ENCODE results near the gene POU1F1.

- TF ChIP-seq CTCF (optimal IDR thresholded peaks at IDR 0.05 in 1 of 3, IDR thresholded peaks at IDR 0.05 in 1 of 3, conservative IDR thresholded peaks at IDR 0.05 in 1 of 3; ENCODE audit: extremely low read depth in 1 of 3, insufficient read depth in 2 of 3, low read length in 3 of 3) (no peak), EZH2 (IDR thresholded peaks at IDR 0.05; ENCODE audit: low read length) (no peak)
Measured at GRCh38 chr3:87313641-87314040, 37.3 kb upstream of the POU1F1 start.

All from keratinocyte (primary cell).